Small intestine (tissue), 7 donors: ENCODE results near the gene CCSER1. TPM values are rescaled to one million over a fixed set of nuclear protein-coding genes. Genes with fewer than 3 reads are reported as not detected.
"Not testable (repeated sequence)": the region's sequence is repeated elsewhere in the genome, so short reads cannot be mapped to it uniquely, and the experiment has no call there.

Source experiments
- DNase-seq, 2 donors: peaks; one replicate each; pipeline versions ENCODE4 v3.0.0 to v3.0.0-alpha.2; 2013
- FAIRE-seq: peaks from 2 replicates; lab custom pipeline; 2012; peaks lifted over from hg19 to GRCh38; lab: Jason Lieb, UNC
- H3K27ac ChIP-seq, 3 donors: one replicate each; pipeline ENCODE4 v1.5.1; 2013; ENCODE audit warnings: low read length in 2 of 3, mild to moderate bottlenecking in 2 of 3, control low read depth in 1 of 3, inconsistent platforms in 1 of 3, low read depth in 1 of 3, moderate library complexity in 1 of 3
- H3K27me3 ChIP-seq, 3 donors: one replicate each; pipeline ENCODE4 v1.6.1; 2013; ENCODE audit warnings: low read length in 3 of 3, inconsistent platforms in 1 of 3; ENCODE audit not compliant: control insufficient read depth in 3 of 3, insufficient read depth in 3 of 3
- H3K36me3 ChIP-seq, 3 donors: one replicate each; pipeline ENCODE4 v1.6.1; 2013; ENCODE audit warnings: low read length in 3 of 3, inconsistent platforms in 1 of 3, low read depth in 1 of 3, mild to moderate bottlenecking in 1 of 3, moderate library complexity in 1 of 3; ENCODE audit not compliant: control insufficient read depth in 3 of 3, insufficient read depth in 2 of 3
- H3K4me1 ChIP-seq, 3 donors: one replicate each; pipeline ENCODE4 v1.6.1; 2013; ENCODE audit warnings: low read length in 2 of 3, inconsistent platforms in 1 of 3, low read depth in 1 of 3, mild to moderate bottlenecking in 1 of 3, moderate library complexity in 1 of 3; ENCODE audit not compliant: control insufficient read depth in 3 of 3, insufficient read depth in 2 of 3
- H3K4me3 ChIP-seq, 3 donors: one replicate each; pipeline ENCODE4 v1.5.1; 2013; ENCODE audit warnings: low read length in 3 of 3, control low read depth in 1 of 3, inconsistent platforms in 1 of 3, low read depth in 1 of 3, mild to moderate bottlenecking in 1 of 3, moderate library complexity in 1 of 3
- H3K9me3 ChIP-seq, 2 donors: one replicate each; pipeline ENCODE4 v1.6.1; 2013; ENCODE audit warnings: low read depth in 1 of 2, low read length in 1 of 2; ENCODE audit not compliant: control insufficient read depth in 2 of 2, insufficient read depth in 1 of 2
- WGBS, 3 donors: extraction: QIAGEN DNeasy Blood & Tissue Kit; methylation state at CpG; one replicate each; pipeline ENCODE4 v1.1.7; 2013; 5-methylcytosine and 5-hydroxymethylcytosine counted together
- polyA plus RNA-seq, 4 donors: library from polyadenylated mRNA; stranded (reverse) in 3 of 4; unstranded in 1 of 4; fragments of 200-250 nt in 3 of 4; fragments of 120-200 nt in 1 of 4; gene quantifications; one replicate each; pipeline versions ENCODE4 v1.2.1 to v1.2.3, GENCODE V29; 2013
- donor health status: healthy with polysubstance abuse.
- donor health status: control.
- donor health status: control.
- donor health status: Bipolar disorder and iron deficiency.
- donor health status: healthy.

The CCSER1 gene
- polyA plus RNA-seq, 4 donors, result 3.5 to 8.7 (median 5.7) TPM

GRCh38 chr4:90345549-90346215 lies 218.5 kb downstream of the CCSER1 start:
- 78 to 84% (median 83%) methylated on average over 3 of the region's 3 CpGs for WGBS, 3 donors
- DNase-seq (no peak), FAIRE-seq (no peak)
- no peaks in the 10 kb centered on the region for H3K27me3 ChIP-seq
- H3K4me3 ChIP-seq, result no peak overlapping the region
- no peaks in the 10 kb centered on the region for H3K9me3 ChIP-seq
- H3K4me1 ChIP-seq, result no peaks in the 10 kb centered on the region
- H3K27ac ChIP-seq, result no peak overlapping the region
- H3K36me3 ChIP-seq, result no peaks in the 10 kb centered on the region

DNA sequence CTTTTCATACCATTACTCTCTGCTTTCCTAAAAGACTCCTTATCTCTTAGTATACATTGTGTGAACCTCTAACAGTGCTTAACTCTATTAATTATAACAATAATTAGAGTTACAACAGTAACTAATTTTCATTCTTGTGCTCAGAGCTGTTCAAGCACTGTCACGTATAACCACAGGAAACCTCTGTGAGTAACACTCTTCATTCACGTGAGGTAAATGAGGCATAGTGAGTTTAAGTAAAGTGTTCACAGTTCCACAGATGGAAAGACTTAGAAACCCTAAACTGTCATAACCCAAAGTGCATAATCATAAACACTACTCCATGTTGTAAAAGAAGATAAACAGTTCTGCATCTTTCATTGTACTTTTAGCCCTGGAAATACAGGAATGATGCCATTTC lies 222.4 kb downstream of the CCSER1 start:
- Histone ChIP-seq H3K9me3 (no peaks in the 10 kb centered on the region), H3K27ac (no peak overlapping the region), H3K27me3 (no peaks in the 10 kb centered on the region), H3K36me3 (no peaks in the 10 kb centered on the region), H3K4me3 (no peak overlapping the region), H3K4me1 (no peaks in the 10 kb centered on the region)
- no peak for FAIRE-seq
- no peak for DNase-seq
- 47 to 84% (median 72%) methylated on average over 2 of the region's 2 CpGs for WGBS, 3 donors

GRCh38 chr4:90357117-90357710 lies 230.0 kb downstream of the CCSER1 start:
- Histone ChIP-seq H3K27ac (no peak overlapping the region), H3K4me1 (no peaks in the 10 kb centered on the region), H3K27me3 (no peaks in the 10 kb centered on the region), H3K4me3 (no peak overlapping the region), H3K9me3 (no peaks in the 10 kb centered on the region), H3K36me3 (no peaks in the 10 kb centered on the region)
- peak; percentile 15 for FAIRE-seq
- WGBS, 3 donors, result 26 to 33% (median 28%) methylated on average over 3 of the region's 3 CpGs
- DNase-seq, result peak; percentile 32 to 43

DNA sequence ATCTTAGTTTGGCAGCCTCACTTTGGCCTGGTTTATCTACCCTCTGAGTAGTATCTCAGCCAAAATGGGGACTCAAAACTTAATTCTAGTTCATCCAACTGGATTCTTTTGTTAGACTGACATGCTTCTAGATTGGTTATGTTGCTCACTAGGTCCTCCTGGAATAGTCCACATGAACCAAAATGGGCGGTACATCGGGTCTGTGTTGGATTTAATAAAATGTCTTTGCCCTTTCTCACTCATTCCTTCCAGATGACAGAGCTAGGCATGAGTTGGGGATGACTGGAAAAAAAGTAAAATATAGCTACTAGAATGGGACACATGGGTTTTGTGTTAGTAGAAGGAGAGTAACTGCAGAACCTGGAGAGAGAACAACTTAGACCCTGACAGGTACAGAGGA lies 247.9 kb downstream of the CCSER1 start:
- H3K27ac ChIP-seq, result no peak overlapping the region
- WGBS, 3 donors, result 94 to 97% (median 94%) methylated on average over 2 of the region's 2 CpGs
- no peak overlapping the region for H3K4me3 ChIP-seq
- H3K9me3 ChIP-seq, result no peaks in the 10 kb centered on the region
- DNase-seq (no peak), FAIRE-seq (no peak)
- H3K27me3 ChIP-seq, result no peaks in the 10 kb centered on the region
- no peaks in the 10 kb centered on the region for H3K36me3 ChIP-seq
- no peaks in the 10 kb centered on the region for H3K4me1 ChIP-seq

DNA sequence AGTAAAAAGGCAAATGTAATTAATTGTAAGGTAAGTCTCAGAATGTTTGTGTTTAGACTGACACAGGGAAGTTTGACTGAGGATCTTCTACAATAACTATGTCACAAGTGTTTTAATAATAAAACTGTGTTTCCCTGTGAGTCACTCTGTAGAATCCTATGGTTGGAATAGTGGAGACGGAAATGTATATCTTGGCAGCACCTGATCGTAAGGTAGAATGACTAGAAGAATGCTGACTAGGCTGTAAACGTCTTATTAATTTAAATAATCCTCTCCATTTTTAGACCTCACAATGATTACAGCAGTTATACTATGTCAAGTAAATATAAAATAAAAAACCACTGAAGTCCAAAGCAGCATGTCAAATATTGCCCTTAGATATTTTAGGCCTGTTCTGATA lies 266.0 kb downstream of the CCSER1 start:
- Histone ChIP-seq H3K4me3 (no peak overlapping the region), H3K9me3 (no peaks in the 10 kb centered on the region), H3K36me3 (no peaks in the 10 kb centered on the region), H3K27me3 (no peaks in the 10 kb centered on the region), H3K4me1 (no peaks in the 10 kb centered on the region), H3K27ac (no peak overlapping the region)
- DNase-seq (no peak), FAIRE-seq (no peak)
- WGBS, 3 donors, result 87 to 95% (median 93%) methylated on average over 3 of the region's 3 CpGs

DNA sequence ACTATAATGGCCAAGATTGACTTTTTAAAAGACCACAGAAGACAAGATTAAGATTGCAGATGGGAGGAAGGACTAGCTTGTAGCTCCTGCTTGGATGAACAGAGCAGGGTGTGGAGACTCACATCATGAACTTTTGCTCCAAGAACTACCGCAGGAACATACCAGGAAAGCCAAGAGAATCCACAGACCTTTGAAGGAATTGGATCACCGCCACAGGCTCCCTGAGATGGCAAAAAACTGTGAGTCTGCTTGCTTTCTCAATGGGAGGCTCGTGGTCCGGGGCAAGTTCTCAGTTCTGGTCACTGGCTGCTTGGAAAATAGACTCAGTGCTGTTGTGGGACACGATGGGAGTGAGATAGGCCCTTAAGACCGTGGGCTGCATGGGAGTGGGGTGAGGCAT lies 276.6 kb downstream of the CCSER1 start:
- FAIRE-seq (no peak), DNase-seq (no peak)
- Histone ChIP-seq H3K4me1 (no peaks in the 10 kb centered on the region), H3K4me3 (no peak overlapping the region), H3K9me3 (peaks cover 3 to 26% of the 10 kb centered on the region in 2 donors), H3K36me3 (peaks cover 0 to 12% (median 3%) of the 10 kb centered on the region in 3 donors), H3K27me3 (no peaks in the 10 kb centered on the region), H3K27ac (no peak overlapping the region)
- WGBS, 3 donors, result 84 to 91% (median 88%) methylated on average over 6 of the region's 6 CpGs

DNA sequence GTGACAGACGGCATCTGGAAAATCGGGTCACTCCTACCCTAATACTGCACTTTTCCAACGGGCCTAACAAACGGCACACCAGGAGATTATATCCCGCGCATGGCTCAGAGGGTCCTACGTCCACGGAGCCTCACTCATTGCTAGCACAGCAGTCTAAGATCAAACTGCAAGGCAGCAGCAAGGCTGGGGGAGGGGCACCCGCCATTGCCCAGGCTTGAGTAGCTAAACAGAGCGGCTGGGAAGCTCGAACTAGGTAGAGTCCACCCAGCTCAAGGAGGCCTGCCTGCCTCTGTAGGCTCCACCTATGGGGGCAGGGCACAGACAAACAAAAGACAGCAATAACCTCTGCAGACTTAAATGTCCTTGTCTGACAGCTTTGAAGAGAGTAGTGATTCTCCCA lies 280.7 kb downstream of the CCSER1 start:
- 88 to 95% (median 95%) methylated on average over 9 to 11 of the region's 11 CpGs for WGBS, 3 donors
- H3K9me3 ChIP-seq, result peaks cover 3 to 23% of the 10 kb centered on the region in 2 donors
- H3K27me3 ChIP-seq, H3K36me3 ChIP-seq, FAIRE-seq, H3K4me1 ChIP-seq, DNase-seq, H3K27ac ChIP-seq, H3K4me3 ChIP-seq: not testable (repeated sequence)

GRCh38 chr4:90412786-90413185 lies 285.6 kb downstream of the CCSER1 start:
- not testable (repeated sequence) for H3K27me3 ChIP-seq, DNase-seq, FAIRE-seq, H3K27ac ChIP-seq, H3K36me3 ChIP-seq, H3K4me1 ChIP-seq, H3K4me3 ChIP-seq, H3K9me3 ChIP-seq

DNA sequence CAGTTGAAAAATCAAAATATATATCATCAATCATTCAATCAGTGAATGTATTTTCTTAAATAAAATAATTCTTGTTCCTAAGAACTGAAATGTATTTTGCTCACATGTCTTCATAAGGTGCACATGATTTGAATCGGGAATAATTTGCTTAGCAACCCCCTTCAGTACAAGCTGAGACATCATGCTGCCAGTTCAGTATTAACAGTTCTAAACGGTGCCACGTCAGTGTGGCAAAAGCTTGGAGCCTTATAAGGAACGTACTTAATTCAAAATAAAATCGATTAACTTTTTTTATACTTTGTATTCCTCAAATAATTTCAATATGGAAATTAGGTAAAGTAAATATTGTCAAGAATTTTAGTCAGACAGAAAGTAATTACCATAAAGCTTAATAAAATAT lies 287.9 kb downstream of the CCSER1 start:
- DNase-seq (no peak), FAIRE-seq (no peak)
- Histone ChIP-seq H3K27ac (no peak overlapping the region), H3K27me3 (no peaks in the 10 kb centered on the region), H3K4me3 (no peak overlapping the region), H3K9me3 (no peaks in the 10 kb centered on the region), H3K4me1 (no peaks in the 10 kb centered on the region), H3K36me3 (no peaks in the 10 kb centered on the region)
- 83 to 94% (median 91%) methylated on average over 5 of the region's 5 CpGs for WGBS, 3 donors
